ENCODE measurements around the gene CDCA5.

GRCh38 chr11:65112546-65113360 lies 28.9 kb upstream of the CDCA5 start:
- TF ChIP-seq CTCF (IDR thresholded peaks at IDR 0.05 in 2 of 3, conservative IDR thresholded peaks at IDR 0.05 in 1 of 3; ENCODE audit: borderline replicate concordance in 1 of 3, insufficient read depth in 1 of 3, low read depth in 2 of 3, low read length in 2 of 3) (peak in 2 of 3 experiments; percentile 90; a peak in 4 of 6 replicates), RAD21 (IDR thresholded peaks at IDR 0.05; ENCODE audit: low read depth) (no peak), YY1 (IDR thresholded peaks at IDR 0.05; ENCODE audit: extremely low read depth, insufficient replicate concordance, low read depth, low read length) (peak; percentile 53), SP1 (IDR thresholded peaks at IDR 0.05; ENCODE audit: low read depth) (no peak), TCF7L2 (IDR thresholded peaks at IDR 0.05; ENCODE audit: borderline replicate concordance, extremely low read depth, insufficient read depth, insufficient read length) (peak; percentile 68), ELF1 (IDR thresholded peaks at IDR 0.05; ENCODE audit: borderline replicate concordance, low read depth) (no peak), ATF3 (IDR thresholded peaks at IDR 0.05) (no peak), ZBTB33 (IDR thresholded peaks at IDR 0.05; ENCODE audit: extremely low read depth, insufficient replicate concordance, low read length) (no peak), POLR2A (IDR thresholded peaks at IDR 0.05; ENCODE audit: borderline replicate concordance, extremely low read depth, insufficient read depth, insufficient read length) (no peak), EZH2phosphoT487 (IDR thresholded peaks at IDR 0.05; ENCODE audit: borderline replicate concordance) (no peak)
- TF ChIP-seq, protein P1, sequence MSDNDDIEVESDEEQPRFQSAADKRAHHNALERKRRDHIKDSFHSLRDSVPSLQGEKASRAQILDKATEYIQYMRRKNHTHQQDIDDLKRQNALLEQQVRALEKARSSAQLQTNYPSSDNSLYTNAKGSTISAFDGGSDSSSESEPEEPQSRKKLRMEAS (IDR thresholded peaks at IDR 0.05), result no peak
